Fibroblast of the aortic adventitia (primary cell): ENCODE measurements around the gene UHRF1. TPM values are rescaled to one million over a fixed set of nuclear protein-coding genes. Genes with fewer than 3 reads are reported as not detected.
"Not testable (repeated sequence)": the region's sequence is repeated elsewhere in the genome, so short reads cannot be mapped to it uniquely, and the experiment has no call there.

ENCODE experiments used
- DNase-seq: peaks from one replicate; pipeline ENCODE4 v3.0.0-alpha.2; 2010; ENCODE audit warnings: low read depth
- H3K4me3 ChIP-seq: 2 replicates; pipeline ENCODE4 v1.5.1; 2011; ENCODE audit warnings: low read depth, mild to moderate bottlenecking, control low read depth, low read length, moderate library complexity
- total RNA-seq: library from RNA; depleted of rRNA; stranded (reverse); fragments of >200 nt; gene quantifications from 2 replicates; pipeline ENCODE4 v1.2.3, GENCODE V29; 2012; ENCODE audit warnings: low replicate concordance
- TF ChIP-seq, protein P1 (sequence below): IDR thresholded peaks from 2 replicates; pipeline ENCODE4 v1.5.1; 2011; ENCODE audit warnings: mild to moderate bottlenecking, low read length, control low read depth, inconsistent platforms; ENCODE audit not compliant: insufficient read depth

Gene UHRF1
- total RNA-seq, 1 donor, result 61.8 TPM

DNA sequence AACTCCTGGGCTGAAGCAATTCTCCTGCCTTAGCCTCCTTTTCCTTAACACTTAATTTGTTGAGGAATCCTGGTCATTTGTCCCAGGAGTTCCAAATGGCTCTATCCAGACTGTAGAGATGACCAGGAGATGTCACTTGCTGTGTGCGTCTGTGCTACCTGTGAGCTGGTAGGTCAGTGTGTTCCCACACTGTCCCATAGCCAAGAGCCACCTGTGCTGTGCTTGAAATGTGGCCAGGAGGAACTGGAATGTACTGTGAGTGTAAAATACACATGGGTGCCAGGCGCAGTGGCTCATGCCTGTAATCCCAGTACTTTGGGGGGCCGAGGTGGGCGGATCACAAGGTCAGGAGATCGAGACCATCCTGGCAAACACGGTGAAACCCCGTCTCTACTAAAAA lies 30.2 kb downstream of the UHRF1 start:
- H3K4me3 ChIP-seq, result no peak overlapping the region
- TF ChIP-seq, protein P1, sequence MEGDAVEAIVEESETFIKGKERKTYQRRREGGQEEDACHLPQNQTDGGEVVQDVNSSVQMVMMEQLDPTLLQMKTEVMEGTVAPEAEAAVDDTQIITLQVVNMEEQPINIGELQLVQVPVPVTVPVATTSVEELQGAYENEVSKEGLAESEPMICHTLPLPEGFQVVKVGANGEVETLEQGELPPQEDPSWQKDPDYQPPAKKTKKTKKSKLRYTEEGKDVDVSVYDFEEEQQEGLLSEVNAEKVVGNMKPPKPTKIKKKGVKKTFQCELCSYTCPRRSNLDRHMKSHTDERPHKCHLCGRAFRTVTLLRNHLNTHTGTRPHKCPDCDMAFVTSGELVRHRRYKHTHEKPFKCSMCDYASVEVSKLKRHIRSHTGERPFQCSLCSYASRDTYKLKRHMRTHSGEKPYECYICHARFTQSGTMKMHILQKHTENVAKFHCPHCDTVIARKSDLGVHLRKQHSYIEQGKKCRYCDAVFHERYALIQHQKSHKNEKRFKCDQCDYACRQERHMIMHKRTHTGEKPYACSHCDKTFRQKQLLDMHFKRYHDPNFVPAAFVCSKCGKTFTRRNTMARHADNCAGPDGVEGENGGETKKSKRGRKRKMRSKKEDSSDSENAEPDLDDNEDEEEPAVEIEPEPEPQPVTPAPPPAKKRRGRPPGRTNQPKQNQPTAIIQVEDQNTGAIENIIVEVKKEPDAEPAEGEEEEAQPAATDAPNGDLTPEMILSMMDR, result no peak
- DNase-seq, result no peak

DNA sequence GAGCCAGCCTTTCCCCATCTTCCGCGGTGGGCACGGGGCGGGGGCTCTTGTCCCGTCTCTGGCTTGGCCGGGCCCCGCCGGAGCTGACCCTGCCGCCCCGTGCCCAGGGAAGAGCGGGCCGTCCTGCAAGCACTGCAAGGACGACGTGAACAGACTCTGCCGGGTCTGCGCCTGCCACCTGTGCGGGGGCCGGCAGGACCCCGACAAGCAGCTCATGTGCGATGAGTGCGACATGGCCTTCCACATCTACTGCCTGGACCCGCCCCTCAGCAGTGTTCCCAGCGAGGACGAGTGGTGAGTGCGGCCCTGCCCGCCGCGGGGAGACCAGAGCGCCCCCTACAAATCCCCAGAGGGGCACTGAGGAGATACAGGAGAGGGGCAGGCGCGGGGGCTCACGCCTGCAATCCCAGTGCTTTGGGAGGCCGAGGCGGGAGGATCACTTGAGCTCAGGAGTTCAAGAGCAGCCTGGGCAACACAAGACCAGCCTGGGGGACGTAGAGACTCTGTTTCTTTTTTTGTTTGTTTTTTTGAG lies 32.4 kb downstream of the UHRF1 start:
- DNase-seq, H3K4me3 ChIP-seq: not testable (repeated sequence)

DNA sequence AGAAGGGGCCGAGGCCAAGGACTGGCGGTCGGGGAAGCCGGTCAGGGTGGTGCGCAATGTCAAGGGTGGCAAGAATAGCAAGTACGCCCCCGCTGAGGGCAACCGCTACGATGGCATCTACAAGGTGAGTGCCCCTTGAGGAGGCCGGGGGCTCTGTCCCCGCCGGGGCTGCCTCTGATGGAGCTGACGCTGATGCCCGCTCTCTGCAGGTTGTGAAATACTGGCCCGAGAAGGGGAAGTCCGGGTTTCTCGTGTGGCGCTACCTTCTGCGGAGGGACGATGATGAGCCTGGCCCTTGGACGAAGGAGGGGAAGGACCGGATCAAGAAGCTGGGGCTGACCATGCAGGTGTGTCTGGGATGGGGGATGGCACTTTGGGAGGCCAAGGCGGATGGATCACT lies 41.3 kb downstream of the UHRF1 start:
- H3K4me3 ChIP-seq, DNase-seq: not testable (repeated sequence)

DNA sequence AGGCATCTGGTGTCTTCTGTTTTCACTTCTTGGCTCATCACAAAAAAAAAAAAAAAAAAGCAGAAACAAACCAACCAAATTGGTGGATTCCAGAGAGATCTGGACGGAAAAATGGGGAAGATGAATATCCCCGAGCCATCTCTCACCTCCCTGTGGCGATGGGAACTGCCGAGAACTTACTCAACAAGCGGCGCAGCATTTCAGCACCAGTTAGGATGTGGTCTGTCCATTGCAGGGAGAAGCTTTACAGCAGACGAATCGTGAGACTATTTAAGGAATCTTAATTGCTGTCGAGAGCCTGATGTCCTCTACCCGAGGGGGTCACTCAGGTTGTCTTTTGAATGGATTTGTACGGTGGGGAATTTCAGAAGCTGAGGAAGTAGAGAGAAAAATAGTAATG lies 42.4 kb downstream of the UHRF1 start:
- DNase-seq, result no peak
- H3K4me3 ChIP-seq, result no peak overlapping the region
- TF ChIP-seq, protein P1, result no peak

DNA sequence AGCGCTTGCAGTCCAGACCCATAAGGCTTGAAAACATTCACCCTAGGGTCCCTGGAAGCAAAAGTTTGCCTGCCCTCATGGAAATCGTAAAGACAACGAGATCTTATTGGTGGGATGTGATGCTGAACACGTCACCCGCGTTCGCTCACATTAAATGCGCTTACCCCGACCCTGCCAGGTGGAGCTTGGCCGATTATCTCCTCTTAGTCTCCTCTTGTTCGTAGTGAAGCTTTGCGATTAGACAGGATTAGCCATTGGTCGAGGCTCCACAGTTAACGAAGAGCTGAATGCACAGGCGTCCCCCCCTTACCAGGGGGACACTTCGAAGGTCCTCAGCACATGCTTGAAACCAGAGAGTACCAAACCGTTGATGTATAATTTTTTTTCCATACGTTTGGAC lies 43.6 kb downstream of the UHRF1 start:
- no peak for DNase-seq
- TF ChIP-seq, protein P1, result no peak
- H3K4me3 ChIP-seq, result no peak overlapping the region

DNA sequence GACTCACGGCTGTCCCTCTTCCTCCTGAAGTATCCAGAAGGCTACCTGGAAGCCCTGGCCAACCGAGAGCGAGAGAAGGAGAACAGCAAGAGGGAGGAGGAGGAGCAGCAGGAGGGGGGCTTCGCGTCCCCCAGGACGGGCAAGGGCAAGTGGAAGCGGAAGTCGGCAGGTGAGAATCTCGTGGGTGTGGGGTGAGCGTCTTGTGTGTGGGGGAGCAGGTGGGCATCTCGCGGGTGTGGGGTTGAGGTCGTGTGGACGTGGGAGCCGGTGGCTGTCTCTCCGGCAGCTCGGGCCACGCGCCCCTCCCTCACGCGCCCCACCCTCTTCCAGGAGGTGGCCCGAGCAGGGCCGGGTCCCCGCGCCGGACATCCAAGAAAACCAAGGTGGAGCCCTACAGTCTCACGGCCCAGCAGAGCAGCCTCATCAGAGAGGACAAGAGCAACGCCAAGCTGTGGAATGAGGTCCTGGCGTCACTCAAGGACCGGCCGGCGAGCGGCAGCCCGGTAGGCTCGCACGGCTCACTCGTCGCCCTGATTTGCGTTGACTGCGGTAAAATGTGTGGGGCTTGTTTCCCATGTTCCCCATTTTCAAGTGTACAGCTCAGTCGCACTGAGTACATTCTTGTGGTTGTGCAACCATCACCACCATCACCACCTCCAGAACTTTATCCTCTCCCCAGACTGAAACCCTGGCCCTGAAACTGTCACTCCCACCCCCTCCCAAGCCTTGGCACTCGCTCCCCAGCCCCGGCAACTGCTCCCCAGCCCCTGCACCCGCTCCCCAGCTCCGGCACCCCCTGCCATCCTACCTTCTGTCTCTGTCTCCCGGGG lies 45.2 kb downstream of the UHRF1 start:
- DNase-seq, H3K4me3 ChIP-seq: not testable (repeated sequence)

DNA sequence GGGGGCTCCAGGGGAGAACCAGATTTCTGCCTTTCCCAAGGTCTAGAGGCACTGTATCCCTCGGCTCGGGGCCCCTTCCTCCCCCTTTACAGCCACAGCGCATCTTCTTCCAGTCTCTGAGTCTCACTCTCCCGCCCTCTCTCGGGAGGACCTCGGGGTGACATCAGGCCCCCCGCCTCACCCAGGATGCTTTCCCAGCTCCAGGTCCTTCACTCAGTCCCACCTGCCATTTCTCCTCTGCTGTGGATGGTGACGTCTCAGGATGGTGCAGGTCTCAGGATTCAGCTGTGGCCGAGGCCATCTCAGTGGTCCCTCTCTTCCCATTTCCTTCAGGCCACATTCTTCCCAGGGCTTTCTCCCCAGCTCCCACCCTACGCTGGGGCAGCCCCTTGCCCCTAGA lies 46.0 kb downstream of the UHRF1 start:
- no peak for DNase-seq
- H3K4me3 ChIP-seq, result no peak overlapping the region
- TF ChIP-seq, protein P1, result no peak

DNA sequence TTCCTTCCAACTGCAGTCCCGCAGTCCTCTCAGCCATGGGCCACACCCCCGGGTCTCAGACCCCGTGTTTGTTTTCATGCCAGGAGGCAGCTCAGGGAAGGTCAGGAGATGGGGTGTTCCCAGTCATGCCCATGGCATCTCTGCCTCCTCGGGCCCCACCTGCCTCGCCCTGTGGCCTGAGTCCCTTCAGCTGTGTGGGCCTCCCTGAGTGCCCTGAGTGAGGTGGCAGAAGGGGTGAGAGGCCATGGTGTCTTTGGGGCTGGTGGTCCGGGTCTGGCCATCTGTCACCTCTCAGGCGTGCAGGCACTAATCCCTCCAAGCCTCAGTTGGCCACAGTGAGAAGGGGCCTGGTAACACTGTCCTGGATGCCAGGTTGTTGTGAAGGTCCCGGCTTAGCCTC lies 48.7 kb downstream of the UHRF1 start:
- no peak for DNase-seq
- TF ChIP-seq, protein P1, result no peak
- no peak overlapping the region for H3K4me3 ChIP-seq
